Renal pelvis (tissue), 4 donors: Measurements from ENCODE around the gene CLDND2. TPM values are rescaled to one million over a fixed set of nuclear protein-coding genes. Genes with fewer than 3 reads are reported as not detected.
A peak's percentile ranks its signal among the peaks of the same experiment; 100 is the strongest.

Experiments
- DNase-seq: peaks from one replicate; pipeline ENCODE4 v3.0.0-alpha.2; 2013
- polyA plus RNA-seq, 3 donors: library from polyadenylated mRNA; unstranded; fragments of 120-200 nt; gene quantifications; one replicate each; pipeline ENCODE4 v1.2.1, GENCODE V29; 2013; ENCODE audit not compliant: insufficient read length in 3 of 3

CLDND2 gene
- polyA plus RNA-seq, 3 donors = 1.8 to 2.7 (median 2.6) TPM

DNA sequence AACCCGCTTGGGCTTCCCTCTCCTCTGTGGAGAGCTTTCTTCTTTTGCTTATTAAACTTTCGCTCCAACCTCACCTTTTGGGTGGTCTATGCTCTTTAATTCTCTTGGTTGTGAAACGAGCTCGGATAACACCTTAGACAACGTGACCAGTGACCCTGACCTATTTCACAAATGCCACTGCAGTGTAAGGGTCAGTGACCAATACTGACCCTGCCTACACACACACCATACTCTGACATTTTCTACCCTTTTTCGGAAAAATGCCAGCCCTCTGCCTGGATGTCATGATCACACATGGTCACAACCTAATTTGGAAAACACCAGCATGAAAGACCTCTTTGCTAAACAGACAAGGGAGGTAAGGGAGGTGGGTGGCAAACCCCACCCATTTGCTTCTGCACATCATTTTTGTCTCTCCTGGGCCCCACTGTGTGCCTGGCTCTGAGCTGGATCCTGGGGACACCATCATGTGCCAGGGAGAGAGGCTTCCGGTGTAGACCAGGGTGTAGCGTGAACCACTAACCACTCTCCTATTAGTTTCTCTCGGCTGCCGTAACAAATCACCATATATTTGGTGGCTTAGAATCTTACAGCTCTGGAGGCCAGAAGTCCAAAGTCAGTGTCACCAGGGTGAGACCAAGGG, 12.5 kb downstream of the CLDND2 start:
- no peak for DNase-seq

GRCh38 chr19:51354742-51355148, 14.1 kb downstream of the CLDND2 start:
- DNase-seq = peak; percentile 52

GRCh38 chr19:51354103-51354741, 14.6 kb downstream of the CLDND2 start:
- no peak for DNase-seq

- no peak for DNase-seq
These were observed 15.9 kb downstream of the CLDND2 start for GRCh38 chr19:51352783-51353360.

GRCh38 chr19:51351266-51351990, 17.4 kb downstream of the CLDND2 start:
- DNase-seq = no peak

DNA sequence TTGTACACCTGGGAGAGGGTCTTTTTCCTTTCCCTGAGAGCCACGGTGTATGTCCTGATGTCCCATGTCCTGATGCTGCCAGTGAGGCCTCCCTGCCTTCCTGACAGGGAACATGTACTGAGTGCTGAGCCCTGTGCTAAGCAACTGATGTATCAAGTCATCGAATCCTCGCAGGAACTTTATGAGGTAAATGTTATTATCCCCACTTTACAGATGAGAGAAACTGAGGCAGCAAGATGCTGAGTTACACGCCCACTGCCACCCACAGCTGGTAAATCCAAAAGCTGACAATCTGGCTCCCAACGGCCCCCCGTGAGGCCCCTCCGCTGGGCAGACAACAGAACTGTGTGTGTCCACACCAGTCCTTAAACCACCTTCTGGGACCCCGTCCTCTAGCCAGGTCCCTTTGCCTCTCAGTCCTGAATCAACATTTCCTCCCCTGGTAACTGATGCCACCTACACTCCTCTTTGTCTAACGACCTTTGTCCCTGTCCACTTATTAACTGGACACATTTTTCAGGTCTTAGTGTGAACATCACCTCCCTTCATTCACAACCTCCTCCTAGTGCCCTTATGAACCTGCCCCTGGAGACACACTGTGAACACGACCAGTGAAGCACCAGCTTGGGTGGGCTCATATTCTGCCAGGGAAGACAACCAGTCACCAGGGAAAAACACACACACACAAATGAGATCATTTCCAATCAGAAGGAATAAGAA, 21.4 kb downstream of the CLDND2 start:
- no peak for DNase-seq

DNA sequence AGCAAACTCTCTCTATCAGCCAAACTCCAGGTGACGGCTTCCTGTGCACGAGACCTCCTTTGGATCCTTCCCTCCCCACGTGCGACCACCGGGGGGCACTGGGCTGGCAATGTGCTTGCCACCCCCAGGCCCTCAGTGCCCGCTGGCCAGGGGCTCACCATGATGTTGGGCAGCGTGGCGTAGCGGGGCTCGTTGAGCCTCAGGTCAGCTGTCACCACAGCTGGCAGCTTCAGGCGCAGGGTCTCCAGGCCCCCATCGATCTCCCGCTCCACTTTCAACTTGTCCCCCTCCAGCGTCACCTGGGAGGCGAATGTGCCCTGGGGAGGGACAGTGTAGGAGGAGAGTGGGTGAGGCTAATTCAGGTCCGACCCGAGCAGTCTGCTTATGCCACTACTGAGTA, 22.1 kb downstream of the CLDND2 start:
- DNase-seq = no peak

GRCh38 chr19:51345076-51345620, 23.7 kb downstream of the CLDND2 start:
- no peak for DNase-seq

DNA sequence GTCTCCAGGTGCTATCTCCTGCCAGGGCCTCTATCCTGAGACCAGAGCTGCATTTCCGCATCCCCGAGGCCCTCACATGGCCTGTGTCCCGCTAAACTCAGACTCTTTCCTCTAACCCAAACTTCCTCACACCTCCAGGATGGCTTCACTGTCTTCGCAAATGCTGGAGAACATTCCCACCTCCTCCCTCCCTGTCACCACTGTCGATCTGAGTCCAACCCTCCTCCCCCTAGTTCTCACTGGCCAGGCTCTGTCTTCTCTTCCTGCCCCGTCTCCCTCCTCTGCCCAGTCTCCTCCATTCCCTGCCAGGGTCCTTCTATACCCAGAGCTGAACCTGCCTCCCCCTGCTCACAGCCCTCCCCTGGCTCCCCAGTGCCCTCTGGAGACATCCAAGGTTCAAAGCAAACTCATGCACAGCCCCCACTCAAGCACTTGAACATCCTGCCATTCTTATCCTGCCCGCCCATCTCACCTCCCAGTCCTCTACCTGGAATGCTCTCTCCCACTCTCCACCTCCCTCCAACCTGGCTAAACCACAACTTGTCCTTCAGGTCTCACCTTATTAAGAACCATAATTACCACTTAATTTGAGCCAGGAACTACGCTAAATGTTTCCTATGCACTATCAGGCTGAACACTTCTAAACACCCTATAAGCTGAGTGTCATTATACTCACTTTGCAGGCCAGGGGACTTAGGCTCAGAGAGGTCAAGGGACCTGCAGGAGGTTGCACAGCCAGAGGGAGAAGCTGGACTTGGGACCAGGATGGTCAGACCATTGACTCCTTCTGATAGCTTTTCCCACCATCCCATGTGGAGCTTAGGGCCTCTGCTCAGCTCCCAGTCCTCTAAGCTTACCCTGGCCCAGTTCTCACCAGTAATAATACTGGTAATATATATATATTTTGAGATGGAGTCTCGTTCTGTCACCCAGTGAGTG, 25.9 kb downstream of the CLDND2 start:
- no peak for DNase-seq

DNA sequence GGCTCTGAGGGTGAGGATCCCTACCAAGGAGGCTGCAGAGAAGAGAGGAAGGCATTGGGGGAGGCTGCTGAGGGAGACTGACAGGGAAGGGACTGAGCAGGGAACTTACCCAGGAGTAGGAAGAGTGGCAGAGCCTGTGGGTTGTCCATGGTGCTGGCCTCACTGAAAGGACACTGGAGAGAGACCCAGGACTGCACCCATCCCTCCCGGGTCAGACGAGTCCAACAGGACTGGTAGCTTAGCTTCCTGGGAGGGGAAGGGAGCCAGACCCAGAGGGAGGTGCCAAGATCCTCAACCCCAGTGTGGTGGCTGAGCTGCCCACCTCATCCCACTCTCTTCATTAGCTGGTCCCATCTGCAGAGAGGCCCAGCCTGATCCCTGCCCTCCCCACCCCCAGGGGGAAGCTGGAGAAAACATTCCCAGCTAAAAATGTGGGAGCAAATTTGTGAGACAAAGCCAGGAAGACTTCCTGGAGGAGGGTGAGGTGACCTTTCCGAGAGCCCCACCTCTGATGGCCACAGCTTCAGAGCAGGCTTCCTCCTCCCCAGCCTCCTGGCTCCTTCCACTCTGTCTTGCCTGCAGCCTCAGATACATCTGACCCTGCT, 26.7 kb downstream of the CLDND2 start, which contains the start of gene VSIG10L:
Gene VSIG10L, minus strand, starts transcription at position 164 of the 605 bp plus-strand sequence. Its CDS starts 15 bp downstream, at position 149.
- DNase-seq = no peak

DNA sequence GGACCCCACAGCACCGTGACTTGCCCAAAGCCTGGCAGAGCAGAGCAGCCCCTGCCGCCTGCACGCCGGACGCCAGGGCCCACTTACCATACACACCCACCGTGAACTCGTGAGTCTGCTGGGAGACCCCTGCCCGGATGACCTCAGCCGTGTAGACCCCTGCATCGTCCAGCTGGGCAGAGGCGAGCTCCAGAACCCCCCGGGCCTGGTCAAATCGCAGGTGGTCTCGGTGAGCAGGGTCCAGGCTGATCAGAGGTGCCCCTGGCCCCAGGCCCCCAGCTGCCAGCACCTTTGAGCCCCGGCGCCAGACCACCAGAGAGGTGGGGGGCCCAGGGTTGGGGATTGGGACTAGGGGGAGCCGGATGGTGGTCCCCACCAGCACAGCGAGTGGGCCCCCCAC, 27.7 kb downstream of the CLDND2 start:
- no peak for DNase-seq

DNA sequence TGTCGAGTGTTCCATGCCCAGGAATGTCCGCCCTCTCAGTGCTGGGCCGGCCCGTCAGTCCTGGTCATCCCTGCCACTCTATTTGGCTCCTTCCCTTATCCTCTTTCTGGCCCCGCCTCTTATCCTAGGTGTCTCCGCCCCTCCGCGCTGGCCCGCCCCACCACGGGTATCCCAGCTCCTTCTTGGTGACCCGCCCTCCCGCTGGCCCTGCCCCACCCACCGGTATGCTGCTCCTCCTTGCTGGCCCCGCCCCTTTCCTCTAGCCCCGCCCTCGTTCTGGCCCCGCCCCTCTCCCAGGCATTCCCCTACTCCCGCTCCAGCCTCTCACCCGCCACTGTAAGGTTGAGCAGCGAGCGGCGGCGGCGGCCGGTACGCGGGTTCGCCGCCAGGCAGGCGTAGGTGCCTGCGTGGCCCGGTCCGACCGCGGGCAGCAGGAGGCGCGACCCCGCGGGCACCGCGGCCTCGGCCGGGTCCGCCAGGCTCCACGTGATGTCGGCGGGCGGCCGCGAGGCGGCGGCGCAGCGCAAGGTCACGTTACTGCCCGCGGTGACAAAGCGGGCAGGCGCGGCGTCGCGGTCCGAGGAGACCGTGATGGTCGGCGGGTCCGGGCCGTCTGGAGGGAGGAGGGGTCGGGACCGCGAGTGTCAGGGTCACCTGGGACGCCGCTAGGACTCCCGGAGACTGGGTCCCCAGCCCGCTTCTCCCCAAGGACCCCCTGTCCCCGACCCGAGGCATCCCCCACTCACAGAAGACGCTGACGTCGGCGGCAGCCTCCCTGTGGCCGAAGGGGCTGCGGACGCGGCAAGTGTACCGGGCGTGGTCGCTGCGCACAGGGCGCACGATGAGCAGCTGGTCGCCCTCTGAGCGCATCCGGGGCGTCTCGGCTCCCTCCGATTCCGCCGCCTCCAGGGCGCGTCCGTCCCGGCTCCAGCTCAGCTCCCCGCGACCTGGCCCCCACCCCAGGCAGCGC, 28.8 kb downstream of the CLDND2 start:
- peak; percentile 93 for DNase-seq

DNA sequence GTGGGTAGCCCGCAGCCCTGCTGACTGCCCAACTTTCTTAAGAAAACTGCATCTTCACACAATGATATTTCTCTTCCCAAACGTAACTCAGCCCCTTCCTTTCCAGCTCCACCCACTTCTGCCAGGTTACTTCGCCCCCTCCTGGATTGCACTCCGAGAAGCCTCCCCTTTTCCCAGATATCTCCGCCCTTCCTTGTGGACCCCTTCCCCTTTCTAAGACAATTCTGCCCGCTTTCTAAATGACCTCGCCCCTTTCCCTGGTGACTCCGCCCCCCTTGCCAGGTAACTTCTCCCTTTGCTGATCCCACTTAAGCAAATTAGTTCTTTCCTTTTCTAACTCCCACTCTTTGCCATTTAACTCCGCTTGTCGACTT, 29.5 kb downstream of the CLDND2 start:
- no peak for DNase-seq

DNA sequence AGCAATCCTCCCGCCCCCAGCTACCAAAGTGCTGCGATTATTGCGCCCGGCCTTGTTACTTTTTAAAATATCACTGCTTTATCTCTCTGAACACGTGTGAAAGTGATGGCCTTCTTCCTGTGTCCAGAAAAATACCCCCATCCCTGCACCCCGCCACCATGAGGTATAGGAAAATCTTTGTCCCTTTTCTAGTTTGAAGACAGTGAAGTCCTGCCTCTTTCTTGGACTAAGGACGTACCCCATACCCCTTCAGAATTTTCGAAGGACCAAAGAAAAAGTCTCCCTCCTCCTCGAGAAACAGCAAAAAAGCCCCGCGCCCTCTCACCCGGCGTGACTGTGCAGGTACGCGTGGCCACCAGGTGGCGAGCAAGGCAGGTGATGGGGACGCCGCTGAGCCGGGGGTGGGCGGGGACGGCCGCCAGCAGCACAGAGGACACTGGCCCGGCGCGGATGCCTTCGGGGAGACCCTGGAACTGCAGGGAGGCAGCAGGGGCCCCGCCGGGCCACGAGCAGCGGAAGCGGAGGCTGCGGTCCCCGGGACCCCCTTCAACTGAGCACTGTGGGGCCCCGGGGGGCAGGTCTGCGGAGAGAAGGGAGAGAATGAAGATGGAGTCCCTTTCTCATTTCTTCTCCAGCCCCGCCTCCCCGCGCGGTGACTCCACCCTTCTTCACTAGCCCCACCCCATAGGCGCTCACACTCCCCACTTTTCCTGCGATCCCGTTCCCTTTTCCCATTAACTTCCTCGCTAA, 30.1 kb downstream of the CLDND2 start:
- DNase-seq = peak; percentile 80

GRCh38 chr19:51337861-51338562, 30.8 kb downstream of the CLDND2 start:
- DNase-seq = no peak

DNA sequence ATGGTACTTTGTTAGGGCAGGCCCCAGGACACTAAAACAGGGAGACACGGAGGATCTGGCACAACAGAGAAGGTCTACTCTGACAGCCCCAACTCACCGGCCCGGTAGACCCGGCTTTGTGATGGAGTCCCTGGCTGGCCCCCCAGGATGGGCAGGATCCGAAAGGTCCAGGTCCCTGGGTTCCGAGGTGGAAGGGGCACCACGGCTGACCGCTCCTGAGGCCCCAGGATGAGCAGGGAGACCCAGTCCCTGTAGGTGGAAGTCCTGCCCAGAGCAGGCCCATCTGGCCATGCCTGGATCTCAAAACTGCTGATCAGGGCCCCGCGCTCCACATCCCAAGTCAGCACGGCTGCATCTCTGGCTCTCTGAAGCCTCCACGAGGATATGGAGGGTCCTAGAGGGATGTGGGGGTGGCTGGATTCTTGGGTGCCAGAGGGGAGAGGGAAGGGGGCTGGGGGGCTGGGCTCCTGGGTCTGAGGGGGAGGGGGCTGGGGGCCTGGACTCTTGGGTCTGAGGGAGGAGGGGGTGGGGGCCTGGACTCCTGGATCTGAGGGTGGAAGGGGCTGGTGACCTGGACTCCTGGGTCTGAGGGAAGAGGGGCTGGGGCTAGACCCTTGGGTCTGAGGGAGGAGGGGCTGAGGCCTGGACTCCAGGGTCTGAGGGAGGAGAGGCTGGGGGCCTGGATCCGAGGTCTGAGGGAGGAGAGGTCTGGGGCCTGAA, 31.5 kb downstream of the CLDND2 start:
- DNase-seq = no peak
